Heart left ventricle (tissue), 16 donors: ENCODE results near the gene ZIC1. TPM values are rescaled to one million over a fixed set of nuclear protein-coding genes. Genes with fewer than 3 reads are reported as not detected.
A peak's percentile ranks its signal among the peaks of the same experiment; 100 is the strongest.

Experiments
- ATAC-seq, 4 donors: fragments of 200-7000 bp; cut with Tn5 transposase; one replicate each; pipeline ENCODE4 v1.9.1; 2020 to 2022; ENCODE audit warnings: moderate library complexity in 4 of 4, mild to moderate bottlenecking in 3 of 4, moderate number of reproducible peaks in 1 of 4
- DNase-seq, 5 donors: peaks; one replicate each; pipeline ENCODE4 v3.0.0-alpha.2; 2020
- H3K27ac ChIP-seq, 12 donors: fragments of 200-600 bp; sonication (generic) in 4 of 12; one replicate each; pipeline versions ENCODE4 v1.5.0 to v1.8.0; 2016 to 2022; ENCODE audit warnings: mild to moderate bottlenecking in 2 of 12
- H3K27me3 ChIP-seq, 9 donors: fragments of 200-600 bp; sonication (generic) in 2 of 9; one replicate each; pipeline versions ENCODE4 v1.5.1 to v1.8.0; 2016 to 2022; ENCODE audit warnings: mild to moderate bottlenecking in 3 of 9
- H3K36me3 ChIP-seq, 9 donors: fragments of 200-600 bp; sonication (generic) in 2 of 9; one replicate each; pipeline versions ENCODE4 v1.5.0 to v1.8.0; 2018 to 2022; ENCODE audit warnings: mild to moderate bottlenecking in 2 of 9
- H3K4me1 ChIP-seq, 12 donors: fragments of 200-600 bp; sonication (generic) in 4 of 12; one replicate each; pipeline versions ENCODE4 v1.5.0 to v1.8.0; 2016 to 2022; ENCODE audit warnings: mild to moderate bottlenecking in 3 of 12
- H3K4me3 ChIP-seq, 12 donors: fragments of 200-600 bp; sonication (generic) in 4 of 12; one replicate each; pipeline versions ENCODE4 v1.5.0 to v1.8.0; 2017 to 2022; ENCODE audit warnings: mild to moderate bottlenecking in 9 of 12, moderate library complexity in 4 of 12
- H3K9me3 ChIP-seq, 12 donors: fragments of 200-600 bp; sonication (generic) in 4 of 12; one replicate each; pipeline versions ENCODE4 v1.5.0 to v1.8.0; 2016 to 2022; ENCODE audit warnings: mild to moderate bottlenecking in 1 of 12
- POLR2A ChIP-seq, 2 donors: fragments of 450-650 bp; IDR thresholded peaks; one replicate each; pipeline ENCODE4 v1.6.1; 2017; ENCODE audit warnings: antibody characterized with exemption in 2 of 2, mild to moderate bottlenecking in 2 of 2, moderate library complexity in 2 of 2
- WGBS, 4 donors: extraction: QIAGEN DNeasy Blood & Tissue Kit in 2 of 4; methylation state at CpG; one replicate each; pipeline versions ENCODE4 v1.1.5 to v1.1.7; 2013 to 2018; 5-methylcytosine and 5-hydroxymethylcytosine counted together
- intact Hi-C, 10 donors: fragments of 100-400 bp; cut with DNase I; formaldehyde crosslinking; loops; one replicate each; pipeline versions ENCODE4 v1.11.1 to v1.14.2; 2022
- polyA plus RNA-seq, 2 donors: library from polyadenylated mRNA; stranded (reverse); fragments of 200-250 nt; gene quantifications; one replicate each; pipeline ENCODE4 v1.2.3, GENCODE V29; 2013
- total RNA-seq, 9 donors: library from RNA; depleted of rRNA in 2 of 9; stranded (reverse); fragments of >200 nt in 2 of 9; fragmentation: NEBNext Ultra II Directional in 3 of 9; extraction: Animal tissue kit (Norgen Biotek cat#: 25700) in 3 of 9; gene quantifications; one replicate each; pipeline versions ENCODE4 v1.1.0 to v1.2.4, GENCODE V29; 2016 to 2023
- TF ChIP-seq, protein P1 (sequence below), 12 donors: fragments of 200-600 bp; sonication (generic) in 4 of 12; IDR thresholded peaks; one replicate each; pipeline versions ENCODE4 v1.5.0 to v1.8.0; 2018 to 2022; ENCODE audit warnings: antibody characterized with exemption in 12 of 12, mild to moderate bottlenecking in 5 of 12
- donor health status: ischemic (EF 13 %, LVEDD 7.1; RV severe dilation, severe dysfunction).
- donor health status: healthy with polysubstance abuse.
- donor health status: DM: no; HTN: yes; CAD: no.
- donor health status: DM: no; HTN: no; CAD: no.
- donor health status: ischemic (EF 25% LVEDD 6.9; RV normal size, moderate dysfunction).
- donor health status: ischemic (EF 25% LVEDD 5.7; RV mildly dilated, moderate dysfunction).
- donor health status: healthy.
- donor health status: DM: yes; HTN: yes; CAD: no.
- donor health status: ischemic (EF 35%, LVEDD 5.7; RV mildly dilated, moderate dysfunction).
- donor health status: nonischemic (EF 11% LVEDD 7.7; RV severe dilation, severe dysfunction).
- donor health status: DM: yes; HTN: yes; CAD: no.
- donor health status: PGD.
- donor health status: ischemic (EF 29% LVEDD 5.4; RV normal size, mild dysfunction).
- donor health status: nonischemic (EF 23%, LVEDD 6.1; RV moderate dilation, normal function).

ZIC1 gene
- total and polyA plus RNA-seq, 11 donors = 0.42 TPM; not detected in 10

DNA sequence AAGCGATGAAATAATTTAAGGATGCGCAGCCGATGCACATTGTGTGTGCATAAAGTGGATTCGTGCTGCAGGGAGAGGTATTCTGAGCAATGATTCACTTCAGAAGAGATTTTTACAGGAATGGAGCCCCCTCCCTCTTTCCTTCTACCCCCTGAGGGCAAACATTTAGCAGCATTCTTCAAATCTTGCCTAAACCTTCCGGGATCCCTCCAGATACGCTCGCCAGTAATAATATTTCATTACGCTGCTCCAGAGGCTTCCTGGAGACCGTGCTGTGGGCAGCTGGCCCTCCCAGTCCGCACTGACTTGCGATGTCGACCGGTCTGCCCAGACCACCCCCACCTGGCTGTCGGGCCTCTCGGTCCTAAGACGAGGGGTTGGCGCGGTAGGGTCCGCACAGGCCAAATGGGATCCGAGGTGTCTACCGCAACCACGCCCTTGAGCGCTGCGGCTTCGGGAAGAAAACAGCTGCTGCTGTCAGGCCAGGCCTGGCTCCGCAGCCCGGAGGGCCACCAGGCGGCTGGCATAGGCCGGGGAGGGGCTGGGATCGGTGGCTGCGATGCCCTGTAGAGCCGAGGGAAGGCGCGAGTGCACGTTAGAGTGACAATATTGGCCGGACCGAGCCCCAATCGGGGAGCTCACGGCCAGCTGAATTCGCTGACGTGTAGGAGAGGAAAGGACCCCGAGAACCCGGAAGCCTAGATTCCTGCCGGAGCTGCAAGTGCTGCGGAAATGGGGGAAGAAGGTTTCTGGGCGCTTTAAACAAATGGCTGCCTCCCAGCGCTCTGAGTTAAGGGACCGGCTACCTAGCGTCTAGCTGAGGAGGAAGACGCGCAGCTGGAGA is 17.2 kb upstream of the ZIC1 start:
- WGBS, 4 donors = 2 to 4% (median 3%) methylated on average over 24 to 51 of the region's 51 CpGs
- peak in 3 of 4 donors; percentile 59 to 70 (median 63) for ATAC-seq

DNA sequence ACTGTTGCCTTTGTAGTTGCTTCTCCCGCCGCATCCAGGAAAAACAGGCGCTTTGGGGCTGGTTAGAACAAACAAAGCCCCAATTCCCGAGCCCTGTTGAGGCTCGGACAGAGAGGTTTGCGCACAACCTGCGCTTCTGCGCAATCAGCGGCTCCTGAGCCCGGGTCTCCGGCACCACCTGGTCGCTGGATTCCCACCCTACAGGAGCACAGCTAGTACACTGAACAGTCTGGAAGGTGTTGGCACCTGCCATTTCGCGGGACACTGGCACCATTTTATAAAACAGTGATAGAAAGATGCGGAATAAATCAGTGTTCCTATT is 16.6 kb upstream of the ZIC1 start:
- Histone ChIP-seq H3K27me3 (peaks cover 83 to 100% (median 100%) of the 10 kb centered on the region in 9 donors), H3K27ac (no peak overlapping the region), H3K9me3 (no peaks in the 10 kb centered on the region), H3K4me1 (peaks cover 0 to 56% (median 13%) of the 10 kb centered on the region in 12 donors), H3K4me3 (peak overlapping the region in 11 of 12 donors; percentile 4 to 43 (median 30)), H3K36me3 (no peaks in the 10 kb centered on the region)
- DNase-seq (no peak), ATAC-seq (no peak)
- TF ChIP-seq POLR2A (IDR thresholded peaks at IDR 0.05) = no peak
- TF ChIP-seq, protein P1, sequence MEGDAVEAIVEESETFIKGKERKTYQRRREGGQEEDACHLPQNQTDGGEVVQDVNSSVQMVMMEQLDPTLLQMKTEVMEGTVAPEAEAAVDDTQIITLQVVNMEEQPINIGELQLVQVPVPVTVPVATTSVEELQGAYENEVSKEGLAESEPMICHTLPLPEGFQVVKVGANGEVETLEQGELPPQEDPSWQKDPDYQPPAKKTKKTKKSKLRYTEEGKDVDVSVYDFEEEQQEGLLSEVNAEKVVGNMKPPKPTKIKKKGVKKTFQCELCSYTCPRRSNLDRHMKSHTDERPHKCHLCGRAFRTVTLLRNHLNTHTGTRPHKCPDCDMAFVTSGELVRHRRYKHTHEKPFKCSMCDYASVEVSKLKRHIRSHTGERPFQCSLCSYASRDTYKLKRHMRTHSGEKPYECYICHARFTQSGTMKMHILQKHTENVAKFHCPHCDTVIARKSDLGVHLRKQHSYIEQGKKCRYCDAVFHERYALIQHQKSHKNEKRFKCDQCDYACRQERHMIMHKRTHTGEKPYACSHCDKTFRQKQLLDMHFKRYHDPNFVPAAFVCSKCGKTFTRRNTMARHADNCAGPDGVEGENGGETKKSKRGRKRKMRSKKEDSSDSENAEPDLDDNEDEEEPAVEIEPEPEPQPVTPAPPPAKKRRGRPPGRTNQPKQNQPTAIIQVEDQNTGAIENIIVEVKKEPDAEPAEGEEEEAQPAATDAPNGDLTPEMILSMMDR (IDR thresholded peaks at IDR 0.05) = no peak
- intact Hi-C loops = no loop called here
- 1 to 4% (median 2%) methylated on average over 10 to 15 of the region's 15 CpGs for WGBS, 4 donors

More for the DNA sequence above, 17.2 kb upstream of the ZIC1 start:
- Histone ChIP-seq H3K4me3 (peak overlapping the region in 11 of 12 donors; percentile 4 to 43 (median 30)), H3K4me1 (peaks cover 0 to 51% (median 13%) of the 10 kb centered on the region in 12 donors), H3K27ac (no peak overlapping the region), H3K9me3 (no peaks in the 10 kb centered on the region), H3K27me3 (peaks cover 83 to 100% (median 100%) of the 10 kb centered on the region in 9 donors), H3K36me3 (no peaks in the 10 kb centered on the region)
- intact Hi-C loops = no loop called here
- DNase-seq = no peak
- TF ChIP-seq, protein P1 (IDR thresholded peaks at IDR 0.05) = peak in 1 of 12 donors; percentile 22
- no peak for TF ChIP-seq POLR2A (IDR thresholded peaks at IDR 0.05)

DNA sequence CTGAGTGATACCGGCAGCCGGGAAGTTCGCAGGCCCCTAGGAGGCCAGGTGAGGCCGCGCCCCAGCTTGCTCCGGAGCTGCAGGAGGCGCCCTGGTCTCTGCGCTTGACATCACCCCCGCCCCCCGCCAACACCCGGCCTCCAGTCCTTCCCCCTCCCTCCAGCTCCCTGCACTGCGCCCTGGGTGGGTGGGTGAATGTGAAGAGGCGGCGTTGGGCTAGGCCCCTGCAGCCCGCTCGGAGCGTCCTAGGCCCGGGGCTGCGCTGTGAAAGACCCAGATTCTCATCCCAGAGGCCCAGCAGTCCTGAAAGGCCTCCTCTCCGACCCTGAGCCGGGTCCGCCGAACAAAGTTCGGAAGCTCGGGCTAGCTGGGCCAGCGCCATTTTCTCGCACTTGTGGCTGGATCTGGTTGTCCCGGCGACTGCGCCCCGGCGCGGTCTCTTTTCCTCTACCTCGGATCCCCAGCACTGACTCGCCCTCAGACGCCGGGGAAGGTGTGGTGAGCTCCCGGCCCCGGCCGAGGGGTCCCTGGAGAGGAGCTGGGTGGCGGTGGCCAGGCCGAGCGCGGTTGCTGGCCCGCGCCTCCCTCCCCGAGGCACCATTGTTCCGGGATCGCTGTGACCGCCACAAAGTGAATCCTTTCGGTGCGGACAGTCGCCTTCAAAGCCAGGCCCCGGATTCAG is 15.8 kb upstream of the ZIC1 start:
- intact Hi-C loops = no loop called here
- H3K4me3 ChIP-seq = peak overlapping the region; percentile 0 to 54 (median 38)
- DNase-seq (no peak), ATAC-seq (peak in 2 of 4 donors; percentile 26 to 31)
- no peak overlapping the region for H3K27ac ChIP-seq
- H3K4me1 ChIP-seq = peaks cover 0 to 64% (median 13%) of the 10 kb centered on the region in 12 donors
- H3K27me3 ChIP-seq = peaks cover 83 to 100% (median 100%) of the 10 kb centered on the region in 9 donors
- no peaks in the 10 kb centered on the region for H3K9me3 ChIP-seq
- TF ChIP-seq, protein P1 (IDR thresholded peaks at IDR 0.05) = no peak
- no peak for TF ChIP-seq POLR2A (IDR thresholded peaks at IDR 0.05)
- WGBS, 4 donors = 3 to 5% (median 4%) methylated on average over 35 to 54 of the region's 54 CpGs
- H3K36me3 ChIP-seq = no peaks in the 10 kb centered on the region
